HG02870 (cell line): ENCODE results near the gene ZC3H7A.
A peak's percentile ranks its signal among the peaks of the same experiment; 100 is the strongest.
"Not testable (repeated sequence)": the region's sequence is repeated elsewhere in the genome, so short reads cannot be mapped to it uniquely, and the experiment has no call there.

Experiments
- ATAC-seq: cut with Tn5 transposase; IDR thresholded peaks from one replicate; pipeline ENCODE4 v1.9.1; 2021; ENCODE audit warnings: mild to moderate bottlenecking, moderate library complexity; ENCODE audit not compliant: unreplicated experiment

The ZC3H7A gene

GRCh38 chr16:11801481-11802021 lies 4.5 kb upstream of the ZC3H7A start:
- ATAC-seq: no peak

GRCh38 chr16:11800382-11800718 lies 3.3 kb upstream of the ZC3H7A start:
- no peak for ATAC-seq

GRCh38 chr16:11799509-11800381 lies 2.7 kb upstream of the ZC3H7A start:
- no peak for ATAC-seq

- ATAC-seq: no peak
Observed at GRCh38 chr16:11799017-11799381, 1.9 kb upstream of the ZC3H7A start.

GRCh38 chr16:11797957-11798299 lies 870 bp upstream of the ZC3H7A start:
- no peak for ATAC-seq

GRCh38 chr16:11796227-11797165 lies 562 bp downstream of the ZC3H7A start:
- ATAC-seq: peak; percentile 5

GRCh38 chr16:11795887-11796226 lies 1.2 kb downstream of the ZC3H7A start:
- no peak for ATAC-seq

- no peak for ATAC-seq
Observed at GRCh38 chr16:11794996-11795886, 1.8 kb downstream of the ZC3H7A start.

GRCh38 chr16:11794447-11794846 lies 2.6 kb downstream of the ZC3H7A start:
- no peak for ATAC-seq

GRCh38 chr16:11793840-11794239 lies 3.2 kb downstream of the ZC3H7A start:
- no peak for ATAC-seq

GRCh38 chr16:11792410-11793241 lies 4.4 kb downstream of the ZC3H7A start:
- ATAC-seq: no peak

- ATAC-seq: no peak
Observed at GRCh38 chr16:11791144-11791828, 5.8 kb downstream of the ZC3H7A start.

GRCh38 chr16:11788914-11789313 lies 8.1 kb downstream of the ZC3H7A start:
- ATAC-seq: no peak

- not testable (repeated sequence) for ATAC-seq
Observed at GRCh38 chr16:11784980-11785599, 12.0 kb downstream of the ZC3H7A start.

GRCh38 chr16:11784381-11784780 lies 12.7 kb downstream of the ZC3H7A start:
- ATAC-seq: not testable (repeated sequence)

- ATAC-seq: no peak
Observed at GRCh38 chr16:11784038-11784369, 13.1 kb downstream of the ZC3H7A start.

- ATAC-seq: peak; percentile 56
Observed at GRCh38 chr16:11783319-11784037, 13.6 kb downstream of the ZC3H7A start.

- ATAC-seq: no peak
Observed at GRCh38 chr16:11781773-11782172, 15.3 kb downstream of the ZC3H7A start.
